B cell (primary cell): ENCODE measurements around the gene NDUFA1. TPM values are rescaled to one million over a fixed set of nuclear protein-coding genes. Genes with fewer than 3 reads are reported as not detected.

Source experiments
- ATAC-seq: fragments of 200-7000 bp; cut with Tn5 transposase; one replicate; pipeline ENCODE4 v1.10.0; 2021; ENCODE audit warnings: low read depth, mild to moderate bottlenecking, moderate number of reproducible peaks, moderate library complexity
- CTCF ChIA-PET: fragments of 350-600 bp; sonication (Branson Sonifier 250); formaldehyde crosslinking; loops from one replicate; lab custom pipeline; 2021; ENCODE audit warnings: antibody characterized with exemption, inconsistent platforms; lab: Charles Lee
- POLR2A ChIA-PET: fragments of 350-600 bp; sonication (Branson Sonifier 250); formaldehyde crosslinking; loops from one replicate; lab custom pipeline; 2021; ENCODE audit warnings: antibody characterized with exemption; lab: Charles Lee
- DNase-seq: peaks from one replicate; pipeline ENCODE4 v3.0.0; 2013
- H2AFZ ChIP-seq: 2 replicates; pipeline ENCODE4 v1.6.1; 2012; ENCODE audit warnings: mild to moderate bottlenecking, low read depth, low read length; ENCODE audit not compliant: insufficient read depth, poor library complexity, severe bottlenecking
- H3K27ac ChIP-seq, 2 donors: 1 replicate in 1 of 2; 2 replicates in 1 of 2; pipeline ENCODE4 v1.5.1; 2012 to 2013; ENCODE audit warnings: low read length in 2 of 2, mild to moderate bottlenecking in 2 of 2, moderate library complexity in 1 of 2
- H3K27me3 ChIP-seq, 4 experiments: fragments of 200-600 bp in 1 of 4; sonication (generic) in 1 of 4; replicated peaks in 1 of 4; 1 replicate in 2 of 4; 2 replicates in 2 of 4; pipeline versions ENCODE4 v1.6.1 to v1.7.0; 2013 to 2016; ENCODE audit warnings: low read length in 3 of 4, mild to moderate bottlenecking in 2 of 4, mixed read lengths in 1 of 4, moderate library complexity in 1 of 4; ENCODE audit not compliant: insufficient read depth in 4 of 4, control insufficient read depth in 3 of 4; ENCODE audit errors: control extremely low read depth in 1 of 4
- H3K36me3 ChIP-seq, 2 experiments: replicated peaks in 1 of 2; 1 replicate in 1 of 2; 2 replicates in 1 of 2; pipeline versions ENCODE4 v1.6.1 to v1.7.1; 2013; ENCODE audit warnings: low read length in 1 of 2; ENCODE audit not compliant: insufficient read depth in 2 of 2, control insufficient read depth in 1 of 2; ENCODE audit errors: control extremely low read depth in 1 of 2, extremely low read depth in 1 of 2
- H3K4me1 ChIP-seq, 2 donors: fragments of 200-600 bp in 1 of 2; sonication (generic) in 1 of 2; 1 replicate in 1 of 2; 2 replicates in 1 of 2; pipeline versions ENCODE4 v1.5.1 to v1.6.1; 2013 to 2017; ENCODE audit warnings: low read length in 2 of 2; ENCODE audit not compliant: control insufficient read depth in 2 of 2, insufficient read depth in 2 of 2
- H3K4me2 ChIP-seq: replicated peaks from 2 replicates; pipeline ENCODE3; 2012; ENCODE audit warnings: mild to moderate bottlenecking, low read depth, low read length; ENCODE audit not compliant: poor library complexity, severe bottlenecking
- H3K4me3 ChIP-seq, 5 experiments: fragments of 200-600 bp in 1 of 5; sonication (generic) in 1 of 5; 1 replicate in 3 of 5; 2 replicates in 2 of 5; pipeline versions ENCODE4 v1.5.1 to v1.7.0; 2011 to 2016; ENCODE audit warnings: low read length in 4 of 5, mild to moderate bottlenecking in 4 of 5, low read depth in 2 of 5, control low read depth in 1 of 5, moderate library complexity in 1 of 5; ENCODE audit not compliant: insufficient read depth in 1 of 5; ENCODE audit errors: control extremely low read depth in 1 of 5, extremely low read depth in 1 of 5
- H3K79me2 ChIP-seq: fragments of 200-600 bp; sonication (generic); one replicate; pipeline ENCODE4 v1.6.0; 2016; ENCODE audit warnings: low read length; ENCODE audit not compliant: control insufficient read depth, insufficient read depth
- H3K9ac ChIP-seq: fragments of 200-600 bp; sonication (generic); 2 replicates; pipeline ENCODE4 v1.6.1; 2017; ENCODE audit warnings: mild to moderate bottlenecking, low read length, moderate library complexity
- H3K9me3 ChIP-seq, 3 donors: one replicate each; pipeline versions ENCODE4 v1.6.1 to v1.7.1; 2013; ENCODE audit warnings: low read length in 2 of 3; ENCODE audit not compliant: control insufficient read depth in 2 of 3, insufficient read depth in 1 of 3; ENCODE audit errors: control extremely low read depth in 1 of 3
- H4K20me1 ChIP-seq: 2 replicates; pipeline ENCODE4 v1.6.0; 2012; ENCODE audit warnings: mild to moderate bottlenecking, low read length; ENCODE audit not compliant: insufficient read depth, control insufficient read depth, poor library complexity, severe bottlenecking
- H3K27ac Mint-ChIP-seq: one replicate; pipeline ENCODE4 v1.8.0; 2021; ENCODE audit warnings: mixed read lengths
- H3K27me3 Mint-ChIP-seq: one replicate; pipeline ENCODE4 v1.8.0; 2021; ENCODE audit warnings: mixed read lengths
- H3K4me1 Mint-ChIP-seq: one replicate; pipeline ENCODE4 v1.8.0; 2021; ENCODE audit warnings: mixed read lengths
- H3K4me3 Mint-ChIP-seq: one replicate; pipeline ENCODE4 v1.8.0; 2021; ENCODE audit warnings: mixed read lengths
- H3K9me3 Mint-ChIP-seq: one replicate; pipeline ENCODE4 v1.8.0; 2022; ENCODE audit warnings: mixed read lengths; ENCODE audit not compliant: insufficient read depth
- CTCF ChIP-seq: fragments of 200-600 bp; IDR thresholded peaks from one replicate; pipeline ENCODE4 v1.8.0; 2022; ENCODE audit warnings: antibody characterized with exemption, mild to moderate bottlenecking
- EZH2 ChIP-seq: IDR thresholded peaks from 2 replicates; pipeline ENCODE4 v1.6.1; 2012; ENCODE audit warnings: borderline replicate concordance, low read depth, mild to moderate bottlenecking, moderate library complexity, low read length; ENCODE audit not compliant: insufficient read depth, poor library complexity, severe bottlenecking
- WGBS: methylation state at CpG from one replicate; pipeline ENCODE4 v1.1.5; 2013; ENCODE audit warnings: missing lambda C conversion rate; ENCODE audit not compliant: insufficient coverage; 5-methylcytosine and 5-hydroxymethylcytosine counted together
- intact Hi-C: fragments of 100-400 bp; cut with micrococcal nuclease; formaldehyde crosslinking; loops from one replicate; pipeline ENCODE4 v1.10.0; 2022
- polyA plus RNA-seq: library from polyadenylated mRNA; depleted of rRNA; stranded (reverse); fragments of >200 nt; gene quantifications from 2 replicates; pipeline ENCODE4 v1.2.3, GENCODE V29; 2012
- total RNA-seq, 2 donors: library from RNA; stranded (reverse); fragments of 120-200 nt in 1 of 2; gene quantifications; 1 replicate in 1 of 2; 2 replicates in 1 of 2; pipeline versions ENCODE4 v1.2.3 to v1.2.4, GENCODE V29; 2013 to 2022

The NDUFA1 gene
- total and polyA plus RNA-seq, 2 donors (not counting 1 experiment from before 2014, with no cell fraction given), result 29.0 to 39.5 TPM

DNA sequence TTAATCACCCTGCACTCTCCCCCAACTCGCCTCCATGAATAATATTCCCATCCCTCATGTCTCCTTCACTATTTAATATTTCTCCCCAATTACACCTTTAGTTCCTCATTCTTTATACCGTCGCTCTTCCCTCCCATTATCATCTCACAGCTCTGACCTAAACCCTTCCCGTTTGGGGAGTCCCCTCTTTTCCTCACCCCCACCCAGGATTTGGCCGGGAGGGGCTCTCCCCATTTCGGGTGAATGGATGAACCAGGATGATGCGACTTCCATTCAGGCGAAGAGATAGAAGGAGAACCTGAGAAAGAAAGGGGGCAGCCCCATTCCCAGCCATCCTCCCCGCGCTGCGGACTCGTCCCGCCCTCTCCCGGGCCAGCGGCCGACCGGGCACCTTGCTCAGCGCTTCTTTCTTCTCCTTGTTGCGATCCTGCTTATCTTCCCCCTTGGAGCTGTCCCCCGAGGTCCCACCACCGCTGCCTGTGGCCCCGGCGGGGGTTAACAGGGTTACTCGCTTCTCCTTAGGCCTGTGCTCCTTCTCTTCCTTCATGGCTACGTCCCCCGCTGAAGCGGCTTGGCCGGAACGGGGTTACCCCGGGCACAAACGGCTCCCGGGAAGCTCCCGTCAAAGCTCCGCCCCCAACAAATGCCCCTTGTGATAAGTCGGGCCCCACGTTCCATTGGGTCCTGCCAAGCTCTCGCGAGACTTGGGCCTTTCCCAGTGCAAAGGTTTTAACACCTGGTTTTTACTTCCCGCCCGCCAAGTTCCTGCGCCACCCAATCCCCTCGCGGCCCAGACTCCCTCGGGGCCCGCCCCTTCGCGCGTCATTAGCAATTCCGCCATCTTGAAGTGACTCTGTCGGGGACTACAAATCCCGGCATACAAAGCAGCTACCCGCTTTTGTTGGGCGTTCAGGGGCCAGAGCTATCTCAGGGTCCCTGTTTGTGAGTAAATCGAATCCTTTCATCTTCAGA is 19.0 kb upstream of the NDUFA1 start, which contains the start of gene UPF3B:
Gene UPF3B (minus strand): TSS at position 582 of the 972 bp plus-strand sequence. CDS start 35 bp downstream, at position 547.
- ChIA-PET CTCF (interaction anchor here (0.9 to 1.3 kb wide), 2 partner anchors 17 to 61 kb away, joined by 4 to 6 read pairs; partner anchors contain the start of gene RPL39), POLR2A (interaction anchor here (0.6 to 1.6 kb wide), 3 partner anchors 18 to 233 kb away, joined by 3 to 12 read pairs (median 10); partner anchors contain the start of genes NDUFA1, RNF113A and RPL39)
- Histone ChIP-seq H4K20me1 (no peaks in the 10 kb centered on the region), H3K4me3 (peak within 1 kb of the TSS; percentile 69 to 93 (median 84)), H2AFZ (peak within 1 kb of the TSS; percentile 72), H3K27me3 (no peaks in the 10 kb centered on the region), H3K4me2 (peak within 1 kb of the TSS; percentile 81), H3K27ac (peak within 1 kb of the TSS; percentile 92 to 93), H3K9ac (peak within 1 kb of the TSS; percentile 87), H3K9me3 (no peaks in the 10 kb centered on the region), H3K4me1 (peaks cover 0 to 11% of the 10 kb centered on the region in 2 donors), H3K36me3 (peaks cover 2% of the 10 kb centered on the region in 2 experiments), H3K79me2 (peaks cover 9% of the 10 kb centered on the region)
- intact Hi-C loops, result loop anchor here (1.0 to 5.0 kb wide), 4 partner anchors 19 to 61 kb away; partner anchors contain the start of genes NDUFA1, RNF113A and RPL39
- no peaks in the 10 kb centered on the region for H3K9me3 Mint-ChIP-seq
- WGBS, result 0% methylated on average over 43 of the region's 54 CpGs
- ATAC-seq, result peak; percentile 96
- H3K27me3 Mint-ChIP-seq, result no peaks in the 10 kb centered on the region
- H3K4me3 Mint-ChIP-seq, result peak within 1 kb of the TSS; percentile 98
- peaks cover 15% of the 10 kb centered on the region for H3K4me1 Mint-ChIP-seq
- DNase-seq, result peak; percentile 95
- TF ChIP-seq CTCF (no peak), EZH2 (no peak)
- peak within 1 kb of the TSS; percentile 97 for H3K27ac Mint-ChIP-seq
